GM03348 (cell line): ENCODE measurements around the gene MSH3.
"Not testable (repeated sequence)": the region's sequence is repeated elsewhere in the genome, so short reads cannot be mapped to it uniquely, and the experiment has no call there.

ENCODE experiments used
- DNase-seq: peaks from one replicate; pipeline ENCODE4 v3.0.0; 2012; ENCODE audit warnings: low spot score

Gene MSH3

DNA sequence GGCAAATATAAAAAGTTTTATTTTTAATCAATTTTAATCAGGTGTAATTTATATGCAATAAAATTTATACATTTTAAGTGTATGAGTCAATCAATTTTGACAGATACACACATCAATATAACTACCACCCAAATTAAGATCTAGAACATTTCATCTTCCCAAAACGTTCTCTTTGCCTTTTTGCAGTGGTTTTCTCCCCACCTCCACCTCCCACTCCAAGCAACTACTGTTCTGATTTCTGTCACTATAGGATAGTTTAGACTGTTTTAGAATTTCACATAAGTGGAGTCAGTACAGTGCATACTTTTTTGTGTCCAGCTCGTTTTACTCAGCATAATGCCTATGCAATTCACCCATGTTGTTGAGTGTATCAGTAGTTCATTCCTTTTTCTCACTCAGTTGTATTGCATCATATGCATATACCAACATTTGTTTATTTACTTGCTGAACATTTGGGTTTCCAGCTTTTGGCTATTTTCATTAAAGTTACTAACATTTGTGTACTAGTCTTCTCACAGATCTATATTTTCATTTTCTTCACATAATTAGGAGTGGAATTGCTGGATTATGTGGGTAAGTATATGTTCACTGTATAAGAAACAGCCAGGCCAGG, 52.5 kb downstream of the MSH3 start:
- DNase-seq, result no peak

DNA sequence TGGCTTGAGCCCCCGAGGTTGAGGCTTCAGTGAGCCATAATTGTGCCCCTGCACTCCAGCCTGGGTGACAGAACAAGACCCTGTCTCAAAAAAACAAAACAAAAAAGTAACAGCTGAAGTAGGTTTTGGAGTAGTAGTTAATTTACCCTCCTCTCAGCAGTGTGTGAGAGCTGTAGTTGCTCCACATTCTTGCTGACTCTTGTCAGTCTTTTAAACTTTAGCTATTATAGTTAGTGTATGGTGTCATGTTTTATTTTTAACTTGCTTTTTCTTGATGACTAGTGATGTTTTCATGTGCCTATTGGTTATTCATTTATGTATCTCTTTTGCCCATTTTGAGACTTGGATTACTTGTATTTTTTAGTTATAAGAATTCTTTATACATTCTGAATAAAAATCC, 53.2 kb downstream of the MSH3 start:
- DNase-seq, result peak; percentile 24

DNA sequence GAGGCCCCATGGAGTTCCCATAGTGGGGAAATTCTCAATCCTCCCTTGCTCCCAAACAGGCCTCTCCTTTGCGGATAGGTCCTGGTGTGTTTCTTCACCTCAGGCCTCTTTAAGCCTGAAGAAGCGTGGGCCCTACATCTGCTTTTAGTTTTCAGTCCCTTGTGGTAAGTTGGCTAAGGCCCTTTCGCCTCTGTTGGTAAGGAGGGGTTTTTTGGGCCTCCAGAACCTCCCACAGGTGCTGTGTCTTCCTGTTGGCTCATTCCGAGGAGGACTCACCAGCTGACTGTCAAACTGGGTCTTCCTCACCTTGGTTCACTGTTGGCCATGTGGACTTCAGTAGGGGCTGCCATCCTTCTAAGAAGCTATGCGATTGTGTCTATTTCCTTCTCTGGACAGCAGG, 56.8 kb downstream of the MSH3 start:
- DNase-seq, result no peak

DNA sequence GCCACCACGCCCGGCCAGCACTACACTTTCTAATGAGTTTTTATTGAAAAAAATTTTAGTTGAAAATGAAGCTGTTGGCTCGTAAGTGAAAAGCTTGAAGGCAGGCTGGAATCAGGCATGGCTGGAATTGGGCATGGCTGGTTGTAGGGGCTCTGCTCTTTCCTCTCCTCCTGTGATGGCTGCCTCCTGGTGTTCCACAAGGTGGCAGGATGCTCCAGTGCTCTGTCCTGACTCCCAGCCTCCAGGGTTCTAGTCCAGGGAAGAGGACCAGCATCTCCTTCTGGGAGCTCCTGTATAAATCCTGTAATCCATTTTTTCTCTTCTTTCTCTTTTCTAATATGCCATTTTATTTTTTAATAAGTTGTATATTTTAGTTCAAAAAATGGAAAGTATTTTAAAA, 57.5 kb downstream of the MSH3 start:
- peak; percentile 36 for DNase-seq

DNA sequence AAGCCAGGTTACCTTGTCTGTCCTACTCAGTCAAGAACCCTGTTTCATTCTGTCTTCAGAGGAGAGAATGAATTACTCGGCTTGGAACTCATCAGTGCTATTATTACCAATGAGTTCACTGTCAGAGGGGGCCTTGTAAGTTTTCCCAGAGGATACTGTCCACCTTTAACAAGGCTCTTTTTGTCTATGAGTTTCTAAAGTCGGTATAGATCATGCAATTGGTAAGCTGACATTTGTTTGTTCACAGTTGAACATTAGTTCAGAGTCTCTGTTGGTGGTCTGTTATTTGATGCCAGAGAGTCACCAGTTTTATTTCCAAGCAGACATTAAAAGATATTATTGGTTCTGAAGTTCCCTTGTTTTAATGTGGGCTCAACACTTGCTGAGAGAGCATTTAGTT, 58.5 kb downstream of the MSH3 start:
- DNase-seq, result no peak

DNA sequence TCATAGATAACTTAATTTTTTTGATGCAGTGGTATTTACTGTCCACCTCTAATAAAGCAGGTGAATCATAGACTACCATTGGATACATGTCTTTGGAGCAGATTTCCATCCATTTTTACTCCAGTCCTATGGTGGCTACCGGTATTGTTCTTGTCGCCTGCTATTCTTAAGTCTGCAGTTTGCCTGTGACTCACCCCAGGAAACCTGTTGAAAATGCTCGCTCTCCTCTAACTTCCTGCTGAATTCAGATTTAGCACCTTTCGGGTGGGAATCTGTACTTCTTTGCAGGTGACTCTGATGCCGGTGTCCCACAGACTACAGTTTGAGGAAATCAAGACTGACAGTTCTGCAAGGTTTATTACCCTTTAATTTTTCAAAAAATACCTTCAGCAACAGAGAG, 59.2 kb downstream of the MSH3 start:
- no peak for DNase-seq

DNA sequence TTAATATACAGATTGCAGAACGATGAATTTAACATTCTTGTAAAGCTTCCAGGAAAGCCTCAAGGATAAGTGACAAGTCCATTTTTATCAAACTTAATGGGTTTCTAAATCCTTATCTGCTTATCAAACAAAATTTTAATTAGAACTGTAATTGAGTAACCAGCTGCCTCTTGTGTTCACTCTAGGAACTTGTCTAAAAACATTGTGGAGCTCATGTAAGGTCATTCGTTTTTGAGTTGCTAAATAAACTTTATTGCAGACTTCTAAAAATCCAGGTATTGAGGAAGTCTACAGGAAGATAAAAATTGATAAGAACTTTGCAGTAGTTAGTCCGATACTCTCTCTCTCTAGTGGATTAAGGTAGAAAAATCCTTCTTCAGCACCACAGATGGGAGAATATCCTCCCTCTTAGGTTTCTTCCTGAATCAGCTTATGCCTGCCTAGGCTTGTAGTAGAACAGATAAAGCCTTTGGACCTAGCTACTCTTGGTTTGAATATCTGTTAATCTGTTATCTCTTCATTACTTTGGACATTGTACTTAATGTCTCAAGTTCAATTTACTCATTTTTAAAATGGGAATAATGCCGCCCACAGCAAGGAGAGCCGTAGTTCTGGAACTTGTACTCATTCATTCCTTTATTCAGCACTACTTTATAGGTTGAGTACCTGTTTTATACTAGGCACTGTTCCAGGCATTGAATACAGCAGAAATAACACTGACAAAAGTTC, 60.3 kb downstream of the MSH3 start:
- DNase-seq, result no peak

DNA sequence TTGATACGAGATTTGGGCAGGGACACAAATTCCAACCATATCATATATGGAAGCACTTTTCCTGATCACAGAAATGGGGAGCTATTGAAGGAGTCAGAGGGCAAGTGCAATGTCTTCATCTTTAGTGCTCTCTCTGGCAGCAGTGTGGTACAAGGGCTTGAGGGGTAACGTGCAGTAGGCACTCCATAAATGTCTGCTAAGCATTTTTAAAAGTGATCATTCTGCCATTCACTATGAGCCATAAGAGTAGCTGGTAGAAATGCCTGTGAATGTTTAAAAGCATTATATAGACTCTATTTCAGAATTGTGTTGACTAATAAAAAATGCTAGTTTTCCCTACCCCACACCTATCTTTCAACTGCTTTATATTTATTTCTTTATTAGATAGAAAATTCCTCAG, 61.4 kb downstream of the MSH3 start:
- no peak for DNase-seq

DNA sequence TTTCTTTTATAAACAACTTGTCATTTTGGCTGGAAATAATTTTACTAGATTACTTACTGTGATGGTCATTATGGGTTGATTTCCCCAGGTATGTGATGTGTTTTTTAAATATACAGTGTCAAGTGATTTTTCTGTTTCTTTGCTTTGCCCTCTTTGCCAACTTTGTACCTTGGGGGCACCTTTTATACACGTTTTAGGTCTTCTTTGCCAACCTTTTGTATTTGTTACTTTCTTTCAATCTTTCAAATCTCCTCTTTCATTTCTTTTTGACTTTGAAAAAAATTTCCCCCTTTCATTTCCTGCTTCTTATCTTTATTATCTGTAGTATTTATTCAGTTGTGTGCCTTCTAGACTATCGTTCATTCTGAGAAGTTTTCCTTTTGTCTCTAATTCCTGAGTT, 65.7 kb downstream of the MSH3 start:
- DNase-seq, result no peak

DNA sequence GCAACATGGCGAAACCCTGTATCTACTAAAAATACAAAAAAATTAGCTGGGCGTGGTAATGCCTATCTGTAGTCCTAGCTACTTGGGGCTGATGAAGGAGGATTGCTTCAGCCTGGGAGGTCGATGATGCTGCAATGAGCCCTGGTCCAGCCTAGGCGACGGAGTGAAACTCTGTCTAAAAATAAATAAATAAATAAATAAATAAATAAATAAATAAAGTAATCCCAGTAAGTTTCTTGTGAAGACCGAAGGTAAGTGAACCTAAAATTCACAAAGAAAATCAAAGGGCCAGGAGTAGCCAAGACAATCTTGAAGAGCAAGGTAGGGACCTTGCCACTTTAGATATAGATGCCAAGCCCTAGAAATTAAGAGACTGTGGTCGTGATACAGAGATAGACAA, 68.5 kb downstream of the MSH3 start:
- DNase-seq, result no peak

DNA sequence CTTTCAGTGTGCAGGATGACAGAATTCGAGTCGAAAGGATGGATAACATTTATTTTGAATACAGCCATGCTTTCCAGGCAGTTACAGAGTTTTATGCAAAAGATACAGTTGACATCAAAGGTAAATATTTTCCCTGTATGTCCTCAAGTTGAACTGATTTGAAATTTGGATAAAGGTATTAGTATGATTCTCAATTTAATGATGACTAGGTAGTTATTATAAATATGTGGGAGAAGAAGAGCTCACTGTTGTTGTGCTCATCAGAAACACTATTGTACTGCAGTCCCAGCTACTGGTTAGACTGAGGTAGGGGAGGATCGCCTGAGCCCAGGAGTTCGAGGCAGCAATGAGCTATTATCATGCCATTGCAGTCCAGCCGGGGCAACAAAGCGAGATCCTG, 71.0 kb downstream of the MSH3 start:
- DNase-seq, result no peak

DNA sequence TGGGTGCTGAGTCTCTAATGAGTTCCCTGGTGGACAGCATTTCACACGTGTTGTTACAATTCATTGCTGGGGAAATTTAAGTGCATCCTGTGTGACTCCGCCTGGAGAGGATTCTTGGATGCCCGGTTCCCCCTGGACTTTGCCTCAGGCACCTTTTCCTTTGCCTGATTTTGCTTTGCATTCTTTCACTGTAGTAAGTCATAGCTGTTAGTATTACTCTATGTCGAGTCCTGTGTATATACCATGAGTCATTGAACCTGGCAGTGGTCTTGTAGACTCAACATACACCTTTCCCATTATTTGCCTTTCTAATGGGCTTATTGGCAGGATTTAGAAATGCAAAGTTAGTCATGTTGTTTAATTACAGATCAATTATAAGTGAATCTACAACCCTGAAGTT, 82.3 kb downstream of the MSH3 start:
- no peak for DNase-seq

DNA sequence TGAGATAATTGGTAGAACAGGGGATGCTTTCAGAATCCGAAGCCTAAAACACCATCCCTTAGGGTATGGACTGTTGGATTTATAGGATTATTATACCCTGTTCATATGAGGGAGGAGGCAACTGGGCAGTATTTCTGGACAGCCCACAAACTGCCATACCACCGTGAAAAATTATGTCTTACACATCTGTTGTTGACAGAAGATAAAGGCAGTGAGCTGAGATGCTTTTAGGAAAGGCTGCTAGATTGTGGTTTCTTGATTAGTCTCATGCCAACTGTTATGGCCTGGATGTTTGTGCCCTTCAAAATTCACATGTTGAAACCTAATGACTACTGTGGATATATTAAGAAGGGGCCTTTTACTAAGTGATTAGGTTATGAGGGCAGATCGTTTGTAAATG, 84.0 kb downstream of the MSH3 start:
- no peak for DNase-seq

DNA sequence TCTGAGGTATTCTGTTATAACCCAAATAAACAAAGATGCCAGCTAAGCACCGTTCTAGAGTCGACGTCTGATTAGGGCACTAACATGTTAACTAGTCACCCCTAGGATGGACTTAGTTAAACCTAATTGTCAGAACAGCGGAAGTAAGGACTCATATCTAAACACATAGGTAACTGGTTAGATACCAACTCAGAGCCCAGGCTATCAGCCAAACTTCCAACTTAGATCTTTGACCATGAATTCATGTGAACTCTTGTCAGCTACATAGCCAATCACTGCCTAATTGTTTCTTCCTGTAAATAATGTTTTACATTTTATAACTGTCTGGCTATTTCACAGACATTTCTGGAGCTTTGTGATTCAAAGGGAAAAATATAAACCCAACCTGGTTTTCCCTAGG, 84.6 kb downstream of the MSH3 start:
- DNase-seq, result no peak

DNA sequence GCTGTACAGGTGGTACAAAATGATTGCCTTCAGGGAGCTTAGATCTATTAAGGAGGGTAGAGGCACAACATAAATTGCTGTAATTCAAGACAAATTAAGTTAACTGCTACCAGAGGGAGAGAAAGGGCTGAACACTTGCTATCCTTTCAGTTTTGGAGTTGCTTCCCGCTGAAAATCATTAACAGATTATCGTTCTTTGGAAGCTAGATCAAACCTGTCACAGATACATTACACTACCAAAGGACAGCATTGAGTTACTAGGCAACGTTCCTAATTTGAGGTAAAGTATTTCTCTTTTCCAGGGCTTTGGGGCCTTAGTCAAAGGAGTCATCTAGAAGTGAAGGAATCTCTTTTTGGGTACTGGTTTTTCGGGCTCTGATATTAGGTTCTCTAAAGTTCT, 85.0 kb downstream of the MSH3 start:
- no peak for DNase-seq

DNA sequence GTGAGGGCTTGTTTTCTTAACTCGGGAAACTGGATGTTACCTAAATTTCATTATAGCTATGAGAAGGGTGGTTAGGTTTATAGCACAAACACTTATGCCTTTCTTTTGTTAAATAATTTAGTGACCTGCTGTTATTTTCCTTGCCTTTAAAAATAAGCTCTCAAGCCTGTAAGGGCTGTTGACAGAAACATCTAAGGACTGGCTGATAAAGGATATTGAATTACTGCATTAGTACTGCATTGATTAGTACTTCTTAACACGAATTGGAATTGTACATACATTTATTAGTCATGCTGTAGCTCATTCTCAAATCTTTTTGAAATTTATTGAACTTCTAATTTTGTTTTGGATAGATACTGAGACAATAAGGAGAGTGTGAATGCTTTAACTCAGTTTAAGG, 85.4 kb downstream of the MSH3 start:
- DNase-seq, result no peak

DNA sequence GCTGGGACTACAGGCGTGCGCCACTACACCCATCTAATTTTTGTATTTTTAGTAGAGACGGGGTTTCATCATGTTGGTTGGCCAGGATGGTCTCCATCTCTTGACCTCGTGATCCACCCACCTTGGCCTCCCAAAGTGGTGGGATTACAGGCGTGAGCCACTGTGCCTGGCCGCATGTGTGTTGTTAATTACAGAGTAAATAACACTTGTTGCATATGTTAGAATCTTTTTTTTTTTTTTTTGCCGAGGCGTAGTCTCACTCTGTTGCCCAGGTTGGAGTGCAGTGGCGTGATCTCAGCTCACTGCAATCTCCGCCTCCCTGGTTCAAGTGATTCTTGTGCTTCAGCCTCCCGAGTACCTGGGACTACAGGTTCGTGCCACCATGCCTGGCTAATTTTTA, 86.0 kb downstream of the MSH3 start:
- DNase-seq, result not testable (repeated sequence)

DNA sequence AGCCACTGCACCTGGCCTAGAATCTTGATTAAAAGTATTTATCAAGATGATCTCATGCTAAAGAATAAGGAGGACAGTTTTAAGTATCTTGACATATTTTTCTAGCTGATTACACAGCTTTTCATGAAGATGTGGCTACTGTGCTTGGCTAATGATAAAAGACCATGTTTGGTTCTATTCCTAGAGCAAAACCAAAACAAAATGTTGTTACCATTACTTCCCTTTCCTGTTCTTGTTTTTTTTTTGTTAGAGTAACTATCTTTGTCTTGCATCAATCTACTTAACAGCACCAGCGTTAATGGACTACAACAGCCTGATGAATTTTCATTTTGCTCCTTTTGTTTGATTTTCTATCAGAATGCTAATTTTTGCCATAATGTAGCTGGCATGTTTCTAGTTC, 86.5 kb downstream of the MSH3 start:
- no peak for DNase-seq

DNA sequence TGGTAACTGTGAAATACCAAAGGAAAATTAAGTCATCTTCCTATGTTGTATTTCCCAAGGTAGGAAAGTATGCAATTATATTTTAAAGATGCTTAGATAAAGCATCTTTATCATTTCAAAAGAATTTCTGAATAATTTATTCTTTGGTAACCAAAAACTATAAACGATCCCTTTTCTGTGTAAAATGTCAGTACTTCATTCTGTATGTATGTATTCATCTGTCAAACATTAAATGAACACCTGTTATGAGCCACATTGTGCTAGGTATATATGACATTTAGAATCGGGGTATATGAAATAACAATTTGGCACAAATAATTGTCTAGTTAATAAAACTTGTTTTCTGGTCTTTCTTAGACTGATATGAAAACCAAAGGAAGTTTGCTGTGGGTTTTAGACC, 89.7 kb downstream of the MSH3 start:
- no peak for DNase-seq

DNA sequence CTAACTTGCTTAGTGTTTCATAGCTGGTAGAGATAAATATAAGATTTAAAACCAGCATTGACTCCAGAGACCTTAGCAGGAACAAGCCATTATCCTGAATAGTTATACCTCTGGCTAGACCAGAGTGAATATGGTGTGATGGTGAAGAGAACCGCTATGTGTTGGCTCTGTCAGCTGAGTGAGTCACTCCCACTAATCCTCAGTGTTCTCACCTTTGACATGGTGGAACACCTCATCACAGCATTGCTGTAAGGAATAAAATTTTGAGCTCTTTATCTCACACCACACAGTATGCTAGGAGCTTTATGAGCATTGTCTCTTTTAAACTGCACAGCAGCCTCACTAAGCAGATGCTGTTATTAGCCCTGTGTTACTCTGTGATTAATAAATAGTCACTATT, 91.0 kb downstream of the MSH3 start:
- DNase-seq, result no peak

DNA sequence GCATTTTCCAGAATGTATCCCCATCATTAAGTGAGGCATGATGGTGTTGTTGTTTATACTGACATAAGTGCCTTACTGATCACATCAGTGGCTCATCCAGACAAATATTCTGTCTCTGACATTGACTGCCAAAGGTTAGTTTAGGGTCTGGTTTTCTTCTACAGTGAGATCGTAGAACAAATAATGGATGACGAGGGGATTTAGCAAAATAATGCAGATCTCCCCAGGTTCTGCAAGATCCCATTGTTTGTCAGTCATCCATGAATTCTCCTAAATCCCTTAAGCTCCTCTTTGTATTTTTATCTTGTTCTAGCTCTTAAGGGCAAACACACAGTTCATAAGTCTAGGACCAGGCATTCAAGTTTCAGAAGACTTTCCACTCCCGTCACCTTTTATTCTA, 93.5 kb downstream of the MSH3 start:
- no peak for DNase-seq

DNA sequence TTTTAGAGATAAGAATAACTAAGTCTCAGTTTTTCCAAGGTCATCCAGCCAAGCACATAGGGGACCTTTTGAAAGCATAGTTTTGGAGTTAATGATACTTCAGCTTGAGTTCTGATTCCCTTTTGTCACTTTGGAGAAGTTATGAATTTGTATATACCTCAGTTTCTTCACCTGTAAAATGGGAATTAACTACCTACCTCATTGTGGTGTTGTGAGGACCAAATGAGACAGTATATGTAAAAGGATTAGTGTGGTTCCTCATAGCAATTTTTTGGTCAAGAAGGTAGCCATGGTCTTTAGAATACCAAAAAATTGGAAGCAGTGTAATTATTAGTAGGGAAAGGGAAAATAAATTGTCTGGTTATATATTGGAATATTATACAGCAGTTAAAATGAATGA, 98.0 kb downstream of the MSH3 start:
- no peak for DNase-seq

DNA sequence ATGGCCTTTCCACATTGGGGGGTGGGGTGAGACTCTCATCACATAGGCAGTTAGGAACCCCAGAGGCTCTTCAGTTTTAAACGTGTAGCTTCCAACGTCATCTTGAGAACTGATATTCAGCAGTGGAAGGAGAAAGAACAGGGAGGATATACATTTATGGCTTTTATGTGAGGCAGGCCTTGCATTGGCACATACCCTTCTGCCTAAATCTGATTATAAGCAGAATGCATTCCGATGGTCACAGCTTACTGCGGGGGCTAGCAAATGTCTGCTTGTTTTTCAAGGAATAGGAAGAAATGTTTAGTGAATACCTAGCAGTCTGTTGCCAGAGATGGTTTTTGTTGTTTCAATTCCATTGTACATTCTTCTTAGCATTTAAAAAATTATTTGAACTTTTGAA, 99.3 kb downstream of the MSH3 start:
- no peak for DNase-seq

DNA sequence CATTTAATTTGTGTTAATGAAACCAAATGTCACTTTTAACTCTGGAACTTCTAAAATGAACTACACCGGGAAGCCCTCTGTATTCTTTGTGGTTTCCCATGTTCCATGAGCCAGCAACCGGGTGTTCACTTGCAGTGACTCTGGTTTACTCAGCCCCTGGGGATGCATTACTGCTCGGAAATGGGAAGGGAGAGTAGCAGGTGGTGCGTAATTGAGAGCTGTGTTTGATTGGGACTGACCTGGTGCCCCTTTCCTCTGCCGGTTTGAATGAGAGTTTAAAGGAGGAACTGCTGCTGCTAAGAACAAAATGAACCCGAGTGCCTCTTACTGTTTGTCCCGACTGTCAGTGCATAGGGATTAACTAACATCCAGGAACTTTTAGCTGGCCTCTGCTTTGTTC, 100.4 kb downstream of the MSH3 start:
- DNase-seq, result no peak
